Neural cell (in vitro differentiated cells): ENCODE results near the gene SARS1. TPM values are rescaled to one million over a fixed set of nuclear protein-coding genes. Genes with fewer than 3 reads are reported as not detected.

Experiments
- H2AFZ ChIP-seq: fragments of 200-600, 300-800 bp; sonication (generic), shearing (Covaris generic); 2 replicates; pipeline ENCODE4 v1.6.0; 2014; ENCODE audit warnings: low read depth, mild to moderate bottlenecking, antibody characterized with exemption, low read length, moderate library complexity
- H3F3A ChIP-seq: fragments of 200-600 bp; shearing (Covaris generic); 2 replicates; pipeline ENCODE4 v1.6.1; 2016; ENCODE audit warnings: mild to moderate bottlenecking, moderate library complexity, mixed read lengths, antibody characterized with exemption, low read length; ENCODE audit not compliant: insufficient read depth, poor library complexity, severe bottlenecking
- H3K27ac ChIP-seq: fragments of 200-600, 300-800 bp; sonication (generic), shearing (Covaris generic); 2 replicates; pipeline ENCODE4 v1.5.1; 2014; ENCODE audit warnings: mild to moderate bottlenecking, low read length, moderate library complexity
- H3K27me3 ChIP-seq: fragments of 300-800, 200-600 bp; sonication (generic), shearing (Covaris generic); 2 replicates; pipeline ENCODE4 v1.6.0; 2014; ENCODE audit warnings: mild to moderate bottlenecking, low read depth, low read length, moderate library complexity; ENCODE audit not compliant: insufficient read depth
- H3K36me3 ChIP-seq: fragments of 300-800, 200-600 bp; sonication (generic), shearing (Covaris generic); 2 replicates; pipeline ENCODE4 v1.5.1; 2014; ENCODE audit warnings: mild to moderate bottlenecking, antibody characterized with exemption, low read length, moderate library complexity; ENCODE audit not compliant: insufficient read depth
- H3K4me2 ChIP-seq: fragments of 300-800, 200-600 bp; sonication (generic), shearing (Covaris generic); 2 replicates; pipeline ENCODE4 v1.6.0; 2014; ENCODE audit warnings: mild to moderate bottlenecking, low read length
- H3K4me3 ChIP-seq: fragments of 300-800, 200-600 bp; sonication (generic), shearing (Covaris generic); 2 replicates; pipeline ENCODE4 v1.5.1; 2014; ENCODE audit warnings: mild to moderate bottlenecking, low read length, moderate library complexity
- H3K79me2 ChIP-seq: fragments of 200-600 bp; shearing (Covaris generic); replicated peaks from 2 replicates; pipeline ENCODE4 v1.6.0; 2014; ENCODE audit warnings: mild to moderate bottlenecking, low read length, moderate library complexity; ENCODE audit not compliant: insufficient read depth
- H3K9ac ChIP-seq: fragments of 300-800, 200-600 bp; sonication (generic), shearing (Covaris generic); 2 replicates; pipeline ENCODE4 v1.6.1; 2016; ENCODE audit warnings: mild to moderate bottlenecking, low read length, mixed read lengths
- H3K9me2 ChIP-seq: fragments of 200-600 bp; shearing (Covaris generic); 2 replicates; pipeline ENCODE4 v1.6.1; 2016; ENCODE audit warnings: mild to moderate bottlenecking, low read length, mixed read lengths; ENCODE audit not compliant: insufficient read depth
- H3K9me3 ChIP-seq: fragments of 200-600, 300-800 bp; sonication (generic), shearing (Covaris generic); 2 replicates; pipeline ENCODE4 v1.6.1; 2016; ENCODE audit warnings: mild to moderate bottlenecking, mixed run types, low read length, moderate library complexity, mixed read lengths
- H4K20me1 ChIP-seq: fragments of 200-600 bp; shearing (Covaris generic); 2 replicates; pipeline ENCODE4 v1.6.1; 2016; ENCODE audit warnings: mild to moderate bottlenecking, mixed run types; ENCODE audit not compliant: insufficient read depth
- CTCF ChIP-seq: fragments of 450-650 bp; IDR thresholded peaks from 2 replicates; pipeline ENCODE4 v1.5.1; 2014; ENCODE audit warnings: antibody characterized with exemption, mild to moderate bottlenecking, moderate library complexity; ENCODE audit not compliant: poor library complexity, severe bottlenecking
- EP300 ChIP-seq: fragments of 450-650 bp; conservative IDR thresholded peaks from 2 replicates; pipeline ENCODE4 v1.6.1; 2014; ENCODE audit warnings: antibody characterized with exemption, mild to moderate bottlenecking, moderate library complexity; ENCODE audit not compliant: poor library complexity, severe bottlenecking
- EZH2 ChIP-seq: fragments of 200-600, 300-800 bp; shearing (Covaris generic), sonication (generic); IDR thresholded peaks from 2 replicates; pipeline ENCODE4 v1.6.1; 2014; ENCODE audit warnings: antibody characterized with exemption, low read length, borderline replicate concordance, mild to moderate bottlenecking; ENCODE audit not compliant: insufficient read depth, poor library complexity, severe bottlenecking
- MXI1 ChIP-seq: fragments of 450-650 bp; conservative IDR thresholded peaks from 2 replicates; pipeline ENCODE4 v1.6.1; 2014; ENCODE audit warnings: antibody characterized with exemption, mild to moderate bottlenecking; ENCODE audit not compliant: poor library complexity, severe bottlenecking
- POLR2AphosphoS5 ChIP-seq: IDR thresholded peaks from 2 replicates; pipeline ENCODE4 v1.6.1; 2012
- RAD21 ChIP-seq: fragments of 450-650 bp; conservative IDR thresholded peaks from 2 replicates; pipeline ENCODE4 v1.6.1; 2014; ENCODE audit warnings: antibody characterized with exemption, mild to moderate bottlenecking, moderate library complexity
- REST ChIP-seq: IDR thresholded peaks from 2 replicates; pipeline ENCODE4 v1.6.1; 2012; ENCODE audit warnings: borderline replicate concordance
- SMC3 ChIP-seq: fragments of 450-650 bp; conservative IDR thresholded peaks from 2 replicates; pipeline ENCODE4 v1.6.1; 2014; ENCODE audit warnings: antibody characterized with exemption, mild to moderate bottlenecking, moderate library complexity; ENCODE audit not compliant: poor library complexity
- TAF1 ChIP-seq: IDR thresholded peaks from 2 replicates; pipeline ENCODE4 v1.6.1; 2012; ENCODE audit warnings: low read depth
- polyA plus RNA-seq: library from polyadenylated mRNA; depleted of rRNA; stranded (reverse); fragments of >200 nt; gene quantifications from 2 replicates; pipeline ENCODE4 v1.2.3, GENCODE V29; 2014

Gene SARS1
- polyA plus RNA-seq, 1 donor from 2014 or later, result 281 TPM

- Histone ChIP-seq H3K4me3 (no peak overlapping the region), H3K9me2 (no peaks in the 10 kb centered on the region), H2AFZ (no peak overlapping the region), H3K27me3 (no peaks in the 10 kb centered on the region), H3K27ac (no peak overlapping the region), H3K9me3 (no peaks in the 10 kb centered on the region), H3K36me3 (peaks cover 12% of the 10 kb centered on the region), H4K20me1 (no peaks in the 10 kb centered on the region), H3K4me2 (no peak overlapping the region), H3K9ac (no peak overlapping the region), H3K79me2 (no peaks in the 10 kb centered on the region), H3F3A (no peaks in the 10 kb centered on the region)
- no peak for TF ChIP-seq REST
- TF ChIP-seq MXI1, result no peak
- no peak for TF ChIP-seq POLR2AphosphoS5
- no peak for TF ChIP-seq EZH2
- no peak for TF ChIP-seq EP300
- TF ChIP-seq CTCF, result no peak
- TF ChIP-seq TAF1, result no peak
- TF ChIP-seq SMC3, result no peak
Measured at GRCh38 chr1:109265741-109266330, 52.1 kb downstream of the SARS1 start.

GRCh38 chr1:109266965-109267364 lies 53.2 kb downstream of the SARS1 start:
- H3F3A ChIP-seq, result no peaks in the 10 kb centered on the region
- H3K9ac ChIP-seq, result no peak overlapping the region
- H3K9me2 ChIP-seq, result no peaks in the 10 kb centered on the region
- H2AFZ ChIP-seq, result no peak overlapping the region
- no peaks in the 10 kb centered on the region for H3K79me2 ChIP-seq
- no peak overlapping the region for H3K4me3 ChIP-seq
- no peaks in the 10 kb centered on the region for H3K9me3 ChIP-seq
- H3K36me3 ChIP-seq, result peaks cover 7% of the 10 kb centered on the region
- no peak overlapping the region for H3K4me2 ChIP-seq
- H3K27ac ChIP-seq, result no peak overlapping the region
- no peaks in the 10 kb centered on the region for H4K20me1 ChIP-seq
- H3K27me3 ChIP-seq, result no peaks in the 10 kb centered on the region
- TF ChIP-seq RAD21 (no peak), CTCF (no peak), MXI1 (no peak), REST (no peak), SMC3 (no peak), EP300 (no peak), POLR2AphosphoS5 (no peak), EZH2 (no peak), TAF1 (no peak)
